ENCODE data around the gene HLA-B. TPM values are rescaled to one million over a fixed set of nuclear protein-coding genes. Genes with fewer than 3 reads are reported as not detected.

The HLA-B gene
- total RNA-seq, result 326 and 346 TPM in 2 replicates

GRCh38 chr6:31356946-31357466, at the start of gene HLA-B:
TSS of gene HLA-B (minus strand) at chr6:31357179. CDS start at chr6:31357158, 21 bp downstream.

GRCh38 chr6:31403283-31404060, 46.5 kb upstream of the HLA-B start, which contains the start of gene MICA:
TSS of gene MICA (plus strand) at chr6:31403595. CDS start at chr6:31403633, 38 bp downstream.

Other genes starting within 250 kb of the HLA-B start
- not detected in 2 replicates for gene C6orf15, start 244.6 kb downstream of the HLA-B start, total RNA-seq
- 3.7 and 4.0 TPM in 2 replicates for gene PSORS1C1, start 242.4 kb downstream of the HLA-B start, total RNA-seq
- under 0.01 TPM in 1 of 2 replicates, not detected in the other for gene CDSN, start 236.7 kb downstream of the HLA-B start, total RNA-seq
- gene PSORS1C2, start 218.1 kb downstream of the HLA-B start, total RNA-seq, result not detected in 2 replicates
- gene CCHCR1, start 199.4 kb downstream of the HLA-B start, total RNA-seq, result 9.3 and 9.6 TPM in 2 replicates
- 4.4 and 8.8 TPM in 2 replicates for gene TCF19, start 198.6 kb downstream of the HLA-B start, total RNA-seq
- gene POU5F1, start 186.5 kb downstream of the HLA-B start, total RNA-seq, result not detected in 2 replicates
- gene HLA-C, start 85.1 kb downstream of the HLA-B start, total RNA-seq, result 288 and 354 TPM in 2 replicates
- 18.2 and 51.9 TPM in 2 replicates for gene MICA, start 46.4 kb upstream of the HLA-B start, total RNA-seq
- 7.5 and 7.9 TPM in 2 replicates for gene MICB, start 141.0 kb upstream of the HLA-B start, total RNA-seq
- not detected in 2 replicates for gene MCCD1, start 171.8 kb upstream of the HLA-B start, total RNA-seq
- 269 and 380 TPM in 2 replicates for gene DDX39B, start 184.8 kb upstream of the HLA-B start, total RNA-seq
- gene ATP6V1G2, start 189.4 kb upstream of the HLA-B start, total RNA-seq, result 0.11 and 0.17 TPM in 2 replicates
- 25.3 and 25.9 TPM in 2 replicates for gene NFKBIL1, start 190.4 kb upstream of the HLA-B start, total RNA-seq
- not detected in 2 replicates for gene LTA, start 215.1 kb upstream of the HLA-B start, total RNA-seq
- not detected in 2 replicates for gene TNF, start 218.4 kb upstream of the HLA-B start, total RNA-seq
- 2.9 and 3.2 TPM in 2 replicates for gene LTB, start 225.2 kb upstream of the HLA-B start, total RNA-seq
- 0.11 and 0.26 TPM in 2 replicates for gene LST1, start 229.1 kb upstream of the HLA-B start, total RNA-seq
- not detected in 2 replicates for gene NCR3, start 235.8 kb upstream of the HLA-B start, total RNA-seq